GM12891 (cell line): ENCODE measurements around the gene SETD5.

Experiments
- POLR2A ChIP-seq: IDR thresholded peaks from 2 replicates; pipeline ENCODE4 v1.6.1; 2011; ENCODE audit warnings: low read depth, low read length, control low read depth
- POLR2AphosphoS5 ChIP-seq: IDR thresholded peaks from 2 replicates; pipeline ENCODE4 v1.6.1; 2011; ENCODE audit warnings: low read depth, low read length, control low read depth

GRCh38 chr3:9409981-9410854 lies 12.8 kb downstream of the SETD5 start:
- TF ChIP-seq POLR2AphosphoS5 (no peak), POLR2A (no peak)
